Stimulated activated CD4-positive, alpha-beta T cell treated with anti-CD3 and anti-CD28 coated beads, Interleukin-12 subunit alpha, Interleukin-12 subunit beta, amount 100 ng/mL, for 4 hours (primary cell): ENCODE data around the gene CCIN.
A peak's percentile ranks its signal among the peaks of the same experiment; 100 is the strongest.
"Not testable (repeated sequence)": the region's sequence is repeated elsewhere in the genome, so short reads cannot be mapped to it uniquely, and the experiment has no call there.

Experiments
- DNase-seq: peaks from one replicate; pipeline ENCODE4 v3.0.0-alpha.2; 2020

Gene CCIN

GRCh38 chr9:36141761-36142160 lies 27.4 kb upstream of the CCIN start:
- DNase-seq, result no peak

- DNase-seq, result no peak
Observed at GRCh38 chr9:36142510-36143244, 26.5 kb upstream of the CCIN start.

- DNase-seq, result no peak
Observed at GRCh38 chr9:36143245-36143641, 25.9 kb upstream of the CCIN start.

GRCh38 chr9:36144309-36145232 lies 24.6 kb upstream of the CCIN start:
- no peak for DNase-seq

- DNase-seq, result no peak
Observed at GRCh38 chr9:36145970-36146369, 23.2 kb upstream of the CCIN start.

- no peak for DNase-seq
Observed at GRCh38 chr9:36146651-36147050, 22.5 kb upstream of the CCIN start.

- DNase-seq, result no peak
Observed at GRCh38 chr9:36147441-36148175, 21.6 kb upstream of the CCIN start.

- DNase-seq, result peak; percentile 51
Observed at GRCh38 chr9:36148311-36149051, 20.7 kb upstream of the CCIN start.

GRCh38 chr9:36149197-36149596 lies 20.0 kb upstream of the CCIN start:
- no peak for DNase-seq

- DNase-seq, result no peak
Observed at GRCh38 chr9:36150574-36151315, 18.4 kb upstream of the CCIN start.

- peak; percentile 75 for DNase-seq
Observed at GRCh38 chr9:36151316-36152210, 17.6 kb upstream of the CCIN start.

GRCh38 chr9:36152741-36153438 lies 16.3 kb upstream of the CCIN start:
- no peak for DNase-seq

- DNase-seq, result no peak
Observed at GRCh38 chr9:36153746-36154145, 15.4 kb upstream of the CCIN start.

- DNase-seq, result no peak
Observed at GRCh38 chr9:36154331-36154952, 14.7 kb upstream of the CCIN start.

- no peak for DNase-seq
Observed at GRCh38 chr9:36156116-36156515, 13.1 kb upstream of the CCIN start.

- DNase-seq, result no peak
Observed at GRCh38 chr9:36158122-36158521, 11.1 kb upstream of the CCIN start.

- DNase-seq, result no peak
Observed at GRCh38 chr9:36158917-36159316, 10.3 kb upstream of the CCIN start.

GRCh38 chr9:36159509-36159908 lies 9.7 kb upstream of the CCIN start:
- DNase-seq, result not testable (repeated sequence)

- not testable (repeated sequence) for DNase-seq
Observed at GRCh38 chr9:36160126-36160525, 9.1 kb upstream of the CCIN start.

GRCh38 chr9:36161187-36161586 lies 8.0 kb upstream of the CCIN start:
- DNase-seq, result no peak
